ENCODE results near the gene ADARB2. TPM values are rescaled to one million over a fixed set of nuclear protein-coding genes. Genes with fewer than 3 reads are reported as not detected.

Gene ADARB2
- total and polyA plus RNA-seq, 2 experiments from 2014 or later, result 1.6 to 3.1 TPM

- TF ChIP-seq, protein P1, sequence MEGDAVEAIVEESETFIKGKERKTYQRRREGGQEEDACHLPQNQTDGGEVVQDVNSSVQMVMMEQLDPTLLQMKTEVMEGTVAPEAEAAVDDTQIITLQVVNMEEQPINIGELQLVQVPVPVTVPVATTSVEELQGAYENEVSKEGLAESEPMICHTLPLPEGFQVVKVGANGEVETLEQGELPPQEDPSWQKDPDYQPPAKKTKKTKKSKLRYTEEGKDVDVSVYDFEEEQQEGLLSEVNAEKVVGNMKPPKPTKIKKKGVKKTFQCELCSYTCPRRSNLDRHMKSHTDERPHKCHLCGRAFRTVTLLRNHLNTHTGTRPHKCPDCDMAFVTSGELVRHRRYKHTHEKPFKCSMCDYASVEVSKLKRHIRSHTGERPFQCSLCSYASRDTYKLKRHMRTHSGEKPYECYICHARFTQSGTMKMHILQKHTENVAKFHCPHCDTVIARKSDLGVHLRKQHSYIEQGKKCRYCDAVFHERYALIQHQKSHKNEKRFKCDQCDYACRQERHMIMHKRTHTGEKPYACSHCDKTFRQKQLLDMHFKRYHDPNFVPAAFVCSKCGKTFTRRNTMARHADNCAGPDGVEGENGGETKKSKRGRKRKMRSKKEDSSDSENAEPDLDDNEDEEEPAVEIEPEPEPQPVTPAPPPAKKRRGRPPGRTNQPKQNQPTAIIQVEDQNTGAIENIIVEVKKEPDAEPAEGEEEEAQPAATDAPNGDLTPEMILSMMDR (IDR thresholded peaks at IDR 0.05; ENCODE audit: low read depth, low read length), result no peak
- Histone ChIP-seq H3K36me3 (no peaks in the 10 kb centered on the region), H3K27me3 (no peaks in the 10 kb centered on the region), H3K27ac (no peak overlapping the region), H3K9me3 (ENCODE audit: low read depth) (no peaks in the 10 kb centered on the region), H3K4me1 (ENCODE audit: low read depth) (no peaks in the 10 kb centered on the region), H3K4me3 (no peak overlapping the region)
- DNase-seq (ENCODE audit: low read depth in 1 of 2, low spot score in 1 of 2), result no peak
These were observed 247.5 kb downstream of the ADARB2 start for GRCh38 chr10:1489801-1490200.

- no peak overlapping the region for H3K4me3 ChIP-seq
- no peaks in the 10 kb centered on the region for H3K4me1 ChIP-seq (ENCODE audit: low read depth)
- TF ChIP-seq, protein P1 (IDR thresholded peaks at IDR 0.05; ENCODE audit: low read depth, low read length), result no peak
- no peaks in the 10 kb centered on the region for H3K9me3 ChIP-seq (ENCODE audit: low read depth)
- DNase-seq (ENCODE audit: low read depth in 1 of 2, low spot score in 1 of 2), result no peak
- no peaks in the 10 kb centered on the region for H3K27me3 ChIP-seq
- H3K27ac ChIP-seq, result no peak overlapping the region
- H3K36me3 ChIP-seq, result no peaks in the 10 kb centered on the region
These were observed 248.3 kb downstream of the ADARB2 start for GRCh38 chr10:1488970-1489548.

DNA sequence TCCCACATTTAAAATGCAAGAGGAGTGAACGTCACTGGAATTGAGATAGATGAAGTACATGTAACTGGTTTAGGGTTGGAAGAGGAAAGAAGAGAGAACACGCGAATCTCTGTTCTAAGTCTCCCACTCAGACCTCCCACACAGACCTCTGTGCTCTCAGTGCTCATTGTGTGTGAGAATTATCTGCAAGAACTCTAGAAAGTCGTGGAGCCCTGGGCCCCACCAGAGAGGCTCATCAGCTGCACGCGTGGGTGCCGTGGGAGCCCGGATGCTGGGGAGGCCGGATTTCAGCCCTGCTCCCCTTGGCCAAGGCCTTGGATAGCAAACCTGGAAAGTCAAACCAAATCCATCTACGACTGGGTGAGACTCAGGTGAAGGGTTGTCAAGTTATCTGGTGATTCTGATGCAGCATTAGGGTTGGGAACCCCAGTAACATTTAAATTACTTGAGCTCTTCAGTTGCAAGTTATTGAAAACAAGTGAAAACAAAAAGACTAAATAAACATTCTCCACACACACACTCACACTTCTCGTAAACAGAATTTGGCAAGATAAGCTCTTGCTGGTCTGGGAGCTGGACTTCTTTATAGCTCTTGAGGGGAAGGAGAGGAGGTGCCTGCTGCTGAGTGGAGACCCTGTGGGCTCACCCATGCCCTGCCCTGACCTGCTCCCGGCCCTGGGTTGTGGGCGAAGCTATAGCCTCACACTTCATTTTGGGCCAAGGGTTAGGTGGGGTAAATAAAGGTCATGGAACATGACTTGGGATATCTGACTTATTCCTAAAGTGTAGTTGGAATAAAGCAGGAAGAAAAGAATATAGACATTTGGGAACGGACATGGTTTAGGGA is 250.3 kb downstream of the ADARB2 start:
- TF ChIP-seq, protein P1 (IDR thresholded peaks at IDR 0.05; ENCODE audit: low read depth, low read length), result no peak
- no peaks in the 10 kb centered on the region for H3K4me1 ChIP-seq (ENCODE audit: low read depth)
- H3K9me3 ChIP-seq (ENCODE audit: low read depth), result no peaks in the 10 kb centered on the region
- H3K27me3 ChIP-seq, result no peaks in the 10 kb centered on the region
- H3K27ac ChIP-seq, result no peak overlapping the region
- no peak for DNase-seq (ENCODE audit: low read depth in 1 of 2, low spot score in 1 of 2)
- H3K4me3 ChIP-seq, result no peak overlapping the region
- H3K36me3 ChIP-seq, result no peaks in the 10 kb centered on the region

- no peaks in the 10 kb centered on the region for H3K9me3 ChIP-seq (ENCODE audit: low read depth)
- no peak overlapping the region for H3K4me3 ChIP-seq
These were observed 252.0 kb downstream of the ADARB2 start for GRCh38 chr10:1485357-1485756.

GRCh38 chr10:1483826-1484225 is 253.5 kb downstream of the ADARB2 start:
- Histone ChIP-seq H3K4me1 (ENCODE audit: low read depth) (no peaks in the 10 kb centered on the region), H3K36me3 (no peaks in the 10 kb centered on the region), H3K27me3 (no peaks in the 10 kb centered on the region), H3K27ac (no peak overlapping the region), H3K4me3 (no peak overlapping the region), H3K9me3 (ENCODE audit: low read depth) (no peaks in the 10 kb centered on the region)
- TF ChIP-seq, protein P1 (IDR thresholded peaks at IDR 0.05; ENCODE audit: low read depth, low read length), result no peak
- DNase-seq (ENCODE audit: low read depth in 1 of 2, low spot score in 1 of 2), result no peak

More at GRCh38 chr10:1485357-1485756, 252.0 kb downstream of the ADARB2 start:
- Histone ChIP-seq H3K27ac (no peak overlapping the region), H3K27me3 (no peaks in the 10 kb centered on the region), H3K36me3 (no peaks in the 10 kb centered on the region), H3K4me1 (ENCODE audit: low read depth) (no peaks in the 10 kb centered on the region)
- TF ChIP-seq, protein P1 (IDR thresholded peaks at IDR 0.05; ENCODE audit: low read depth, low read length), result no peak
- no peak for DNase-seq (ENCODE audit: low read depth in 1 of 2, low spot score in 1 of 2)
